HG03280 (cell line): ENCODE data around the gene CUL4B.
"Not testable (repeated sequence)": the region's sequence is repeated elsewhere in the genome, so short reads cannot be mapped to it uniquely, and the experiment has no call there.

Experiments
- ATAC-seq: cut with Tn5 transposase; IDR thresholded peaks from one replicate; pipeline ENCODE4 v1.9.1; 2021; ENCODE audit warnings: mild to moderate bottlenecking, moderate library complexity; ENCODE audit not compliant: unreplicated experiment

Gene CUL4B

DNA sequence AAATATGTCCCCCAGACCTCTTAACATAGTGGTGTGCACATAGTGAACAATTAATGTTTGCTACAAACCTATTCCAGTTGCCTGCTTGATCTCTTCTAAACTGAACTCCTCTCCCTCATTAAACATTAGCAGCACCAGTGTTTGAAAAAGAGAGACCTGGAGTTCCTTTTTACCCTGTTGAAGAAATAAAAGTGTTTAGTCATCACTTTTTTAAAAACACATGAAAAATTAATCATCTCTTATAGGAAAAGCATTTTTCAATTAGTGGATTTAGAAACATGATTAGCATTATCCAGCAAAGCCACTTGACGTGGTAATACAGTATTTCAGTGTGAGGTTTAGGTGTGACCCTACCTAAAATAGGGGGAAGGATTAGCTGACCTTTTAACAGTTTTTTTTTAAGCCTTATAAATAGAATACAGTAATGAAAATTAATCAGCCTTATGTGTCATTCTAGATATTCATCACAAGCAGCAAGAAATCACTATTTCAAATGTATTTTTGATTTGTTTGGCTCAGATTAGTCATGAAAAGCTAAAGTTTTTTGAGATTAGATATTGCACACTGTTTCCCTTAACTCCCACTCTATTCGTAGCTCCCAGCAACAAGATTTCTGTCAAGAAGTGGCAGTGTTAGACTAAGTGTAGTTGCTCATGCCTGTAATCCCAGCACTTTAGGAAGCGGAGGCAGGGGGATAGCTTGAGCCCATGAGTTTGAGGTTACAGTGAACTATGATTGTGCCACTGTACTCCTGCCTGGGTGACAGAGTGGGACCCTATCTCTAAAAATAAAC is 26.2 kb downstream of the CUL4B start:
- ATAC-seq: no peak

DNA sequence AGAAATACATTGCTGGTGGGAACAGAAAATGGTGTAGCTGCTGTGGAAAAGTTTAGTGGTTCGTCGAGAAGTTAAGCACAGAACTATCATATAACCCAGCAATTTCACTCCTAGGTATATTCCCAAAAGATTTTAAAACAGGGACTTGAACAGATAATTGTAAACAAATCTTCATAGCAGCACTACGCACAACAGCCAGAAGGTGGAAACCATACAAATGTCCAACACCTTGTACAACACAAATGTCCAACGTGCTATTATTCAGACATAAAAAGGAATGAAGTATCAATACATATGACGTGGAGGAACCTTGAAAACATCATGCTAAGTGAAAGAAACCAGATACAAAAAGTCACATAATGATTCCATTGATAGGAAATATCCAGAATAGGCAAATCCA is 37.9 kb downstream of the CUL4B start:
- ATAC-seq: no peak

DNA sequence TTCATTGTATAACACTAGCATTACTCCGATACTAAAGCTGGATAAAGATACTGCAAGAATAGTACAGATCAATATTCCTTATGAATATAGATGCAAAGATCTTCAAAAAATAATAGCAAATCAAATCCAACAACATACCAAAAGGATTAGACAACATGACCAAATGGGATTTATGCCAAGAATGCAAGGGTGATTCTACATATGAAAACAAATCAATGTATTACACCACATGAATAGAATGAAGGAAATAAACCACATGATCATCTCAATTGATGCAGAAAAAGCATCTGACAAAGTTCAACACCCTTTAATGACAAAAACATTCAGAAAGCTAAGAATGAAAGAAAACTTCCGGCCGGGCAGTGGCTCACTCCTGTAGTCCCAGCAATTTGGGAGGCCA is 42.8 kb downstream of the CUL4B start:
- ATAC-seq: no peak

DNA sequence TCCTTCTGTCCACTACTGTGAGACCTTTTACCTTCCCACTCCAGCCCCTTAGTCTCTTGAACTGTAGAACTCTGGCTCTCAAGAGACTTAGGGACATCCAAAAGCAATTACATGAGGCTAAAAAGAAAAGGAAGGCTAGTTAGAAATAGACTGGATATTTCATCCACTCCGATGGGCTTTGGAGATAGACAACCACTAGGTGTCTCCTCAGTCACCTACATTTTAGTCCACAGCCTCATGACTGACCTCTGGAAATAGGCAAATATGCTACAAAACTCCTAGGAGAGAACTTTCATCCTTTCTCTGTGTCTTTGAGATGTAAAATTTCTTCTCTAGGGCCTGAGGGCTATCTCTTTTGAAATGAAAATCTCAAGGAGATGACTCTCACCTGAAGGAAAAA is 46.5 kb downstream of the CUL4B start:
- ATAC-seq: no peak

DNA sequence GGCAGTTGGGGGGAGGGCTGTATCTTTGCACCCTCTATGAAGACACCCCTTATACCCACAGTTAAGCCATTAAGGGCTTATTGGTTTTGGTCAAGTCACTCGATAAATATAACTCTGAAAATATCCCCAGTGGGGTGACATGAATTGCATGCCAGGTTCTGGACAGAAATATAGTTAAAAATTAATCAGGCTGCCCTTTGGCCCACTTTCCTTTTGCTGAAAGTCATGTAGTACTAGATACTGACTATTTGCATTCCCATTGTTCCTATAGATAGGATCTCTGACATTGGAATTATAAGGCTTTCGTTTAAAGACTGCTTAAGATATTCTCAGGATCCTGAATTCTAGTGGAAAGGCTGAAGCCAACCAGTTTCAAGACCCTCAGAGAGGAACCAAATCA is 48.1 kb downstream of the CUL4B start:
- ATAC-seq: no peak

DNA sequence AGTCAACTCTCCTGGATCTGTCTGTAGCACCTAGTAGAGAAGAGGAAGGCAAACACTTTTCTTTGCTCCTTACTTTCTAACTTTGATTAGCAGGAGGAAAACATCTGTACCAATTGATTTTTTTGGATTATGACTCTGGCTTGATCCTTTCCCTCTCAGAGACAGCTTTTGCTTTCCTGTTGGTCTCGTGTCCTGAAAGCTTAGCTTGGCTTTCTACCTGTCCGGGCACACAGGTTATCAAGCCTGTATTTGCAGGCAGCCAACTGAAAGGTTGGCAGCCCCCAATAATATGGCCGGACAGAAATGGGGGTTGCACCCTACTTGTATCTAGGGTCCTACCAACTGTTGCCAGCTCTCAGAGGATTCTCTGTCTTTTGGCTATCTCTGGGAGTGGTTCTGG is 48.5 kb downstream of the CUL4B start:
- no peak for ATAC-seq

DNA sequence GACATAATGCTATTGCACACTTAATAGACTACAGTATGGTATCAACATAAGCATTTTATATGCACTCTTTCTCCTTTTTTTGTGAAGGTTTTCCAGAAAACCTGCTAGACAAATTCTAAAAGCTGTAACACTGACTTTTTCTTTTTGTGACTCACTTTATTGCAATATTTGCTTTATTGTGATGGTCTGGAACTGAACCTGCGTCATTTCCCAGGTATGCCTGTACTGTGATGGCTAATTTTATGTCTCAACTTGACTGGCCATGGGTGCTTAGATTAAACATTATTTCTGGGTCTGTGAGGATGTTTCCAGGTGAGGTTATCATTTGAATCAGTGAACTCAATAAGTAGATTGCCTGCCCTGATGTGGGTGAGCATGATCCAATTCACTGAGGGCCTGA is 56.2 kb downstream of the CUL4B start:
- ATAC-seq: no peak

DNA sequence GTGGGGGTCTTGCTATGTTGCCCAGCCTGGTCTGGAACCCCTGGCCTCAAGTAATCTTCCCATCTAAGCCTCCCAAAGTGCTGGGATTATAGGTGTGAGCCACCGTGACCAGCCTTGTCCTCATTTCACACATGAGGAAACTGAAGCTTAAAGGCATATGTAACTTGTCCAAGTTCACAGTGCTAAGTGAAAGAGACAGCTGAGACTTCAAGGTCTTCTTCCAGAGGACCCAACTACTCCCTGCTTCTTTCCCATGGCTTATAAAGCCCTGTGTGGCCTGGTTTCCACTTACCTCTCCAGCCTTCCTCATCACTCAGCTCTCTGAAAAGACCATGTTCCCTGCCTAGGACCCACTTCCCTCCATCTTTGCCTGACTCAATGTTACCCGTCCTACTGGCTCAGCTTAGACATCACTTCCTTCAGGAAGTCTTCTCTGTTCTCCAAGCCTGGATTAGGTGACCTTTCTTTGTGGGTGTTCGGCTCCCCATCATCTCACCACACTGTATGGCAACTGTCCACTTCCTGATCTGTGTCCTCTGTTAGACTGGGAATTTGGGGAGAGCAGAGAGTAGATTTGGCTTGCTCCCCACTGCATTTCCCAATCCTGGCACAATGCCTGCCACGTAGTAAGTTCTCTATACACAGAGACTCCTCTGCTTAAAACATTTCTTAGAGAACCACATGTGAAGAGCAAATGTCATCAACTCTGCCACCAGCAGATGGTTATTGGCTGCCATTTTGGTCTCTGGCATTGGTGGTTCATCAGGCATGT is 61.3 kb downstream of the CUL4B start:
- no peak for ATAC-seq

DNA sequence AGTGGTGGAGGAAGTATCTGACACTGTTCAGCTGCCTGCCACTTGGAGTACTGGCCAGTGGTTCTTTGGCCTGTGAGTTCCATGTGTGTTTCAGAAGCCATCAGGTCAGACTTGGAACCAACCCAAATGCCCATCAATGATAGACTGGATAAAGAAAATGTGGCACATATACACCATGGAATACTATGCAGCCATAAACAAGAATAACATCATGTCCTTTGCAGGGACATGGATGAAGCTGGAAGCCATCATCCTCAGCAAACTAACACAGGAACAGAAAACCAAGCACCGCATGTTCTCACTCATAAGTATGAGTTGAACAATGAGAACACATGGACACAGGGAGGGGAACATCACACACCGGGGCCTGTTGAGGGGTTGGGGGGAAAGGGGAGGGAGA is 70.6 kb downstream of the CUL4B start:
- ATAC-seq: not testable (repeated sequence)

DNA sequence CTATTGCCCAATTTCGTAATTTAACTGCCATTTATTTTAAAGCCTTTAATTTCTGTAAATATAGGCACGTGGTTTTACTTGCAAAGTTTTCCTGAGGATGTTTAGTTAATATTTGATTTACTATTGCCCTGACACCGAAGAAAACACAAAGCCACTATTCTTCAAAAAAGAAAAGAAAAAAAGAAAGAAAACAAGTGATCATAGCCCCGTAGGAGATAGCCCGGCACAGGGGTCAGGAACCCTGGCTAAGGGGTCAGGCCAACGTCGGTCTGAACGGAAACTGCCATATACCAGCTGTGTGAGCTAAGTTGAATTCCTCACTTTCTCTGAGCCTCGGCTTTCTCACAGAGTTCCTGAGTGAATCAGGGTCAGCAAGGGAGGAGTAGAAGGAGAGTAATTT is 74.0 kb downstream of the CUL4B start:
- ATAC-seq: no peak

DNA sequence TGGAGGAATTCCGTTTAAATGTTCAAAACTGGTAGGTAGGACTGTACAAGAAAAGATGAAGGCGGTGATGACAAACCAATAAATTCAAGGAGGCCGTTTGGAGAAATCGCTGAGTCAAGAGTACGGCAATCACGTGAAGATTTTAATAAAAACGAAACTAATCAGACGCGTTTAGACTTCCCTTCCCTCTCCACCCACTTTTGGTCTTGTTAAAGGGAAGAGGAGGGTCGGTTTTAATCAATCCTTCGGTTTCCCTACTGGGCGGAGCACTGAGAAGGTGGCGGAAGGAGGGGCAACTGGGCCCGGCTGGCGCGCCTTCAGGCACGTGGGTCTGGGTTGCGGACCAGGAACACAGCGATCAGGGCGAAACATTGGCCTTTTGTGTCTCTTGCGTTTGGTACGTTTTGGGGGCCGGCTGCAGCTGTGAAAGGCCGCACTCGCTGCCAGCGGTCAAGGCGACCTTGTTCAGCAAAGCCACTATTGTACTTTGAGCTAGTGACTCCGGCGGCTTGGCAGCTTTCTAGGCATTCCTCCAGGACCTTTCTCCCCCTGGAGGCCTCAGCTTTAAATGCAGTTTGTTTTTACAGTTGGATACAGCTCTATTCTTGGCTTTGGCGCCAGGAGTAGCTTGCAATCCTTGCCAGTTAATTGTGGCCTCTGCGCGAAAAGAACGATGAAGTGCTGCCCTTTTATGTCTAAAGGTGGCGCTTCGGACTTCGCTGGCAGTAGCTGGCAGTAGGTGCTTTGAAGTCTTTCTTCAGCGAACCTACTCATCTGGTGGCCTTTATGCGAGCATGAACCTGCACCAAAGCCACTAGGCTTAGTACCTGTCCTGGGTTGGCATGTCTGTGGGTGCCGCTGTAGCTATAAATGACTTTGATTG is 74.9 kb downstream of the CUL4B start:
- ATAC-seq: peak; percentile 75

DNA sequence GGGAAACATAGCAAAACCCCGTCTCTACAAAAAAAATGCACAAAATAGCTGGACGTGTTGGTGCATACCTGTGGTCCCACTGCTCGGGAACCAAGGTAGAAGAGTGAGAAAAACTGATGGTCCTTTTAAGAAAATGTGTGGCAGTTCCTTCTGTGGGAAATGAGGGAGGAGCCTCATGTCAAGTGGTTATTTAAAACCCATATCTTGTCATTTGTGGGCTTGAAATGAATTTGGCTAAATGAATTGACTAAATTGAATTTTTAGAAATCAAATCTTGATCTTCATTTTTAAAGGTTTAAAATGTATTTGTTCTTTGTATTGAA is 75.5 kb downstream of the CUL4B start:
- peak; percentile 20 for ATAC-seq

DNA sequence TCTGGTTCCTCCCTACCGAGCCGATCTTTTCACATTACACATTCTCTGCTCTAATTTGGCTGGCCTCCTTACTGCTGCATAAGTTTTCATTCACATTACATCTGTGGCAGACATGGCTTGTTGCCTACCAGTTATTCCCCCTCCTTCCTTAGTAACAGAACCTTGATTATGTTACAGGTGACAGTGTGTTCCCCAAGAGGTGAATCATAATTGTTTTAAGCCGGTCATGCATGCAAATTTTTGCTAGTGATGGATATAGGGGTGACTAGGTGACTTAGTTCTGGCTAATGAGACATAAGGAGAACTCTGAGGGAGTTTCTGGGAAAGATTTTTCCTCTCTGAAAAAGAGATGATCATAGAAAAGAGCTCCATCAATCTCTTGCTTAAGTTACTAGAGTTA is 83.3 kb downstream of the CUL4B start:
- ATAC-seq: no peak

DNA sequence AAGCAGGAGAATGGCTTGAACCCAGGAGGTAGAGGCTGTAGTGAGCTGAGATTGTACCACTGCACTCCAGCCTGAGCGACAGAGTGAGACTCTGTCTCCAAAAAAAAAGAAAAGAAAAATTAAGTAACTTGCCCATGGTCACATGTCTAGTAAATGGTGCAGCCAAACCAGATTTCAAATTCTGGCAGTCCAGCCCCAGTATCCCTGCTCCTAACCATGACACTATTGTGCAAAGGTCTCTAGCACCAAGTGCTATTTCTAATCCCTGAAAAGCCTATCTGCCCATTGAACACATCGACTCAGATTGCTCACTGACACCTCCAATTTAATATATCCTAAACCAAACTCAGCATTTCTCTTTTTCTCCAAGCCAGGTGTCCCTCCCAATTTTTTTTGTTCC is 84.0 kb downstream of the CUL4B start:
- no peak for ATAC-seq

DNA sequence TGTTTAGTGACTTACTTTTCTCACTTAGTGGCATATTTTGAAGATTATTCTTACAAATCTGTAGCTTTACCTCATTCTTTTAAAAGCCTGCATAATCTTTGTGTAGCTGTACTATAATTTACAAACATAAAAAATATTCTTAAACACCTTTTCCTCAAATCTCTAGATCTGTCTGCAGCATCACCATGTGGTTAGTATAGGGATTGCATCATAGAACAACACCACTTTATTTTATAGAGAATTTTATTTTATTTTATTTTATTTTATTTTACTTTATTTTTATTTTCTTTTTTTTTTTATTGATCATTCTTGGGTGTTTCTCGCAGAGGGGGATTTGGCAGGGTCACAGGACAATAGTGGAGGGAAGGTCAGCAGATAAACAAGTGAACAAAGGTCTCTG is 85.3 kb downstream of the CUL4B start:
- not testable (repeated sequence) for ATAC-seq
